Measurements from ENCODE around the gene EFCAB7.

The EFCAB7 gene

DNA sequence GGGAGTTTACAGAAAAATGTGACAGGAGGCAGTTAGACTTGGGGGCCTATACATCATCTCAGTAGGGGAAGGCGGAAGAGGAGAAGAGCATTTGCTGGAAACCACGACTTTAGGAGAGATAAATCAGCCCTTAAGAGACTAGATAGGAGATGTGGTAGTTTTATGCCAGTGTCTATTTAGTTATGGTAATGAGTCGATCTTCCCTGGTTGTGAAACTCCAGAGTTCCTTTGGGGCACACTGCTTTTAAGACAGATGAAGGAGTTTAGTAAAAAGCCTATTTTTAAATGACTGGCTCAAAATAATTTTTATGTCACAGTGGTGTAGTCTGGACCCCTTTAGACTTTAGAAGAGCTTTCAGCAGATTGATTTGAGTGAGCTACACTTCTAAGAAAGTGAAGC is 77.7 kb downstream of the EFCAB7 start:
- no peak overlapping the region for H3K4me3 ChIP-seq (ENCODE audit: low read length)
- H3K27ac ChIP-seq (ENCODE audit: low read length) = no peak overlapping the region
- no peaks in the 10 kb centered on the region for H3K4me1 ChIP-seq (ENCODE audit: low read length)
- H3K9me3 ChIP-seq (ENCODE audit: insufficient read depth, low read length) = no peaks in the 10 kb centered on the region
- no peaks in the 10 kb centered on the region for H3K27me3 ChIP-seq (ENCODE audit: low read depth, low read length)
- no peaks in the 10 kb centered on the region for H4K20me1 ChIP-seq (ENCODE audit: insufficient read depth, low read length)
- H3K36me3 ChIP-seq (replicated peaks; ENCODE audit: low read depth, low read length) = no peaks in the 10 kb centered on the region
- no peak overlapping the region for H3K9ac ChIP-seq (ENCODE audit: low read length)
- TF ChIP-seq, protein P1, sequence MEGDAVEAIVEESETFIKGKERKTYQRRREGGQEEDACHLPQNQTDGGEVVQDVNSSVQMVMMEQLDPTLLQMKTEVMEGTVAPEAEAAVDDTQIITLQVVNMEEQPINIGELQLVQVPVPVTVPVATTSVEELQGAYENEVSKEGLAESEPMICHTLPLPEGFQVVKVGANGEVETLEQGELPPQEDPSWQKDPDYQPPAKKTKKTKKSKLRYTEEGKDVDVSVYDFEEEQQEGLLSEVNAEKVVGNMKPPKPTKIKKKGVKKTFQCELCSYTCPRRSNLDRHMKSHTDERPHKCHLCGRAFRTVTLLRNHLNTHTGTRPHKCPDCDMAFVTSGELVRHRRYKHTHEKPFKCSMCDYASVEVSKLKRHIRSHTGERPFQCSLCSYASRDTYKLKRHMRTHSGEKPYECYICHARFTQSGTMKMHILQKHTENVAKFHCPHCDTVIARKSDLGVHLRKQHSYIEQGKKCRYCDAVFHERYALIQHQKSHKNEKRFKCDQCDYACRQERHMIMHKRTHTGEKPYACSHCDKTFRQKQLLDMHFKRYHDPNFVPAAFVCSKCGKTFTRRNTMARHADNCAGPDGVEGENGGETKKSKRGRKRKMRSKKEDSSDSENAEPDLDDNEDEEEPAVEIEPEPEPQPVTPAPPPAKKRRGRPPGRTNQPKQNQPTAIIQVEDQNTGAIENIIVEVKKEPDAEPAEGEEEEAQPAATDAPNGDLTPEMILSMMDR (IDR thresholded peaks at IDR 0.05; ENCODE audit: low read depth, low read length) = no peak
- no peak for TF ChIP-seq EZH2phosphoT487 (IDR thresholded peaks at IDR 0.05; ENCODE audit: low read depth)
- no peaks in the 10 kb centered on the region for H3K79me2 ChIP-seq (ENCODE audit: low read length)
- no peak overlapping the region for H2AFZ ChIP-seq (ENCODE audit: low read depth, low read length)
- H3K4me2 ChIP-seq (ENCODE audit: low read length) = no peak overlapping the region

DNA sequence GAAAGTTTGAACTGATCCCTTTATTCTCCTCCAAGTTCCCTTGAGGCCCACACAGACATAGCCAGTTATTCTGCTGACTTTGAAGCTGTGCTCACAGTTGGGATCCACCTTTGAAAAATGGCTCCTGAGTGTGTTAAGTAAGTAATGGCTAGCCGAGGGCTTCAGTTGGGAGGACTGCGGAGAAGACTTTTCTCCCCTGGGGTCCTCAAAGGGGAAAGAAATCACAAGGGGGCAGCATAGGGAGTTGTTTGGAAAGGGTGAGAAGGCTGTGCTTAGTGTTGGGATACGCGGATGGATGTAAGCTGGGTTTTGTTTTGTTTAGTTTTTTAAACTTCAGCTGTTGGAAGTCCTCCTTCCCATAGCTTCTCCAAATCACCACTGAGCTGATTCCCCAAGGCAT is 78.1 kb downstream of the EFCAB7 start:
- H3K36me3 ChIP-seq (replicated peaks; ENCODE audit: low read depth, low read length) = no peaks in the 10 kb centered on the region
- H3K79me2 ChIP-seq (ENCODE audit: low read length) = no peaks in the 10 kb centered on the region
- no peaks in the 10 kb centered on the region for H3K9me3 ChIP-seq (ENCODE audit: insufficient read depth, low read length)
- no peak overlapping the region for H3K4me3 ChIP-seq (ENCODE audit: low read length)
- TF ChIP-seq, protein P1 (IDR thresholded peaks at IDR 0.05; ENCODE audit: low read depth, low read length) = no peak
- TF ChIP-seq EZH2phosphoT487 (IDR thresholded peaks at IDR 0.05; ENCODE audit: low read depth) = no peak
- no peaks in the 10 kb centered on the region for H3K4me1 ChIP-seq (ENCODE audit: low read length)
- no peaks in the 10 kb centered on the region for H4K20me1 ChIP-seq (ENCODE audit: insufficient read depth, low read length)
- H3K27ac ChIP-seq (ENCODE audit: low read length) = no peak overlapping the region
- H3K27me3 ChIP-seq (ENCODE audit: low read depth, low read length) = no peaks in the 10 kb centered on the region
- H3K4me2 ChIP-seq (ENCODE audit: low read length) = no peak overlapping the region
- no peak overlapping the region for H3K9ac ChIP-seq (ENCODE audit: low read length)
- H2AFZ ChIP-seq (ENCODE audit: low read depth, low read length) = no peak overlapping the region

DNA sequence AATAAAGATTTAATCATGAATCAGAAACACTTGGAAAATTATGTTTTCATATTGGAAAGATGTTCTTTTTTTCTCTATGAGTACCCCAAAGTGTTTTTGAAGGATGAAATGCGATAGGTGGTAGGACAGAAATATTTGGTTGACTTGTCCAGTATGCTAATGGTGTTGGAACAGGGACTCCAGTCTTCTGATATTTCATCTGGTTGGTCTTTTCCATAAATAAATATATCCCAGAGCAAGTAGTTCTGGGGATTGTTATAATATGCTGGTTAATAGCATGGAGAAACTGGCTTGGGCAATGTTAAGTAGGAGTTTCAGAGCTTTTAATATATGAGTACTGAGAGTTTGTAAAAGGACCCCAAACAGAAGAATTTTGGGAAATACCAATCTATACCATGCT is 78.6 kb downstream of the EFCAB7 start:
- Histone ChIP-seq H3K27me3 (ENCODE audit: low read depth, low read length) (no peaks in the 10 kb centered on the region), H3K9me3 (ENCODE audit: insufficient read depth, low read length) (no peaks in the 10 kb centered on the region), H3K9ac (ENCODE audit: low read length) (no peak overlapping the region), H2AFZ (ENCODE audit: low read depth, low read length) (no peak overlapping the region), H3K4me3 (ENCODE audit: low read length) (no peak overlapping the region), H3K79me2 (ENCODE audit: low read length) (no peaks in the 10 kb centered on the region), H3K4me2 (ENCODE audit: low read length) (no peak overlapping the region), H3K27ac (ENCODE audit: low read length) (no peak overlapping the region), H3K36me3 (replicated peaks; ENCODE audit: low read depth, low read length) (no peaks in the 10 kb centered on the region), H3K4me1 (ENCODE audit: low read length) (no peaks in the 10 kb centered on the region), H4K20me1 (ENCODE audit: insufficient read depth, low read length) (no peaks in the 10 kb centered on the region)
- TF ChIP-seq, protein P1 (IDR thresholded peaks at IDR 0.05; ENCODE audit: low read depth, low read length) = no peak
- TF ChIP-seq EZH2phosphoT487 (IDR thresholded peaks at IDR 0.05; ENCODE audit: low read depth) = no peak

DNA sequence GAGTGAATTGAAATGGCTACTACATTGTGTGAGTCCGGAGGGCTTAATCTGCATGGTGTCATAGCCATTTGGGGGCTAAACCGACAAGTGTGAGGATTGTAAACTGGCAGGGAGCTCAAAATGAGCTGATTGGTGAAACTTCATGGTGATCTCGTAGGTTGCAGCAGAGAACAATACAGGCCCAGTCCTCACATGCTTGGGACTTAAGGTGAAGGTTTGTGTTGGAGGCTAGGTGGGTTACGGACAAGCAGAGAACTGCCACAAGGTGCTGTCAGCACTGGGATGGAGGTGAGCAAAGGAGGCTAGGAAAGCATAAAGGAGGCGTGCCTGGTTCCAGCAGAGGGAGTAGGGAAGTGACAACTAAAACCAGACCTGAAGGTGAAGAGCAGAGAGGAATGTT is 79.3 kb downstream of the EFCAB7 start:
- H3K9ac ChIP-seq (ENCODE audit: low read length) = no peak overlapping the region
- no peak overlapping the region for H3K27ac ChIP-seq (ENCODE audit: low read length)
- no peak overlapping the region for H3K4me3 ChIP-seq (ENCODE audit: low read length)
- no peaks in the 10 kb centered on the region for H3K9me3 ChIP-seq (ENCODE audit: insufficient read depth, low read length)
- no peaks in the 10 kb centered on the region for H3K79me2 ChIP-seq (ENCODE audit: low read length)
- no peaks in the 10 kb centered on the region for H4K20me1 ChIP-seq (ENCODE audit: insufficient read depth, low read length)
- H3K36me3 ChIP-seq (replicated peaks; ENCODE audit: low read depth, low read length) = no peaks in the 10 kb centered on the region
- no peaks in the 10 kb centered on the region for H3K27me3 ChIP-seq (ENCODE audit: low read depth, low read length)
- H2AFZ ChIP-seq (ENCODE audit: low read depth, low read length) = no peak overlapping the region
- H3K4me2 ChIP-seq (ENCODE audit: low read length) = no peak overlapping the region
- TF ChIP-seq, protein P1 (IDR thresholded peaks at IDR 0.05; ENCODE audit: low read depth, low read length) = no peak
- TF ChIP-seq EZH2phosphoT487 (IDR thresholded peaks at IDR 0.05; ENCODE audit: low read depth) = no peak
- H3K4me1 ChIP-seq (ENCODE audit: low read length) = no peaks in the 10 kb centered on the region

All from OCI-LY3 (cell line).